HEK293 (cell line): ENCODE data around the gene MYOG.

Experiments
- CTCF ChIA-PET: fragments of 350-600 bp; formaldehyde crosslinking; extraction: SDS; loops from one replicate; lab custom pipeline; 2021; ENCODE audit warnings: antibody characterized with exemption; lab: Yijun Ruan, JAX
- POLR2A ChIA-PET: fragments of 300-600 bp; formaldehyde crosslinking; extraction: SDS; loops from one replicate; lab custom pipeline; 2020; ENCODE audit warnings: antibody characterized with exemption, inconsistent platforms; lab: Yijun Ruan, JAX
- H3K27ac ChIP-seq: fragments of 200-500 bp; sonication (Bioruptor generic); 2 replicates; pipeline ENCODE4 v1.5.1; 2014; ENCODE audit warnings: low read depth, low read length, control low read depth, inconsistent platforms; ENCODE audit errors: extremely low read depth
- H3K36me3 ChIP-seq, 2 experiments: fragments of 200-500 bp in 1 of 2; sonication (Bioruptor generic) in 1 of 2; 1 replicate in 1 of 2; 2 replicates in 1 of 2; pipeline ENCODE4 v1.5.1; 2014 to 2017; ENCODE audit warnings: inconsistent platforms in 2 of 2, low read length in 2 of 2; ENCODE audit not compliant: control insufficient read depth in 2 of 2, insufficient read depth in 1 of 2
- H3K4me1 ChIP-seq: fragments of 200-500 bp; sonication (Bioruptor generic); 2 replicates; pipeline ENCODE4 v1.5.1; 2014; ENCODE audit warnings: mild to moderate bottlenecking, low read length, inconsistent platforms; ENCODE audit not compliant: control insufficient read depth, insufficient read depth
- H3K4me3 ChIP-seq: 2 replicates; pipeline ENCODE4 v1.5.1; 2011; ENCODE audit warnings: low read depth, mild to moderate bottlenecking, control low read depth, low read length, moderate library complexity
- H3K9me3 ChIP-seq: fragments of 200-500 bp; sonication (Bioruptor generic); 2 replicates; pipeline ENCODE4 v1.5.1; 2014; ENCODE audit warnings: low read depth, low read length, inconsistent platforms; ENCODE audit not compliant: control insufficient read depth, insufficient read depth
- EGR2 ChIP-seq: fragments of 450-650 bp; formaldehyde crosslinking; IDR thresholded peaks from 2 replicates; pipeline ENCODE4 v1.5.1; 2016; ENCODE audit warnings: low read depth, missing biosample characterization, missing genetic modification characterization
- GLI4 ChIP-seq: fragments of 450-650 bp; formaldehyde crosslinking; IDR thresholded peaks from 2 replicates; pipeline ENCODE4 v1.5.1; 2016; ENCODE audit warnings: missing biosample characterization, missing genetic modification characterization
- INSM2 ChIP-seq: fragments of 450-650 bp; formaldehyde crosslinking; IDR thresholded peaks from 2 replicates; pipeline ENCODE4 v1.5.1; 2016; ENCODE audit warnings: missing biosample characterization, missing genetic modification characterization
- KLF17 ChIP-seq: fragments of 450-650 bp; formaldehyde crosslinking; IDR thresholded peaks from 2 replicates; pipeline ENCODE4 v1.5.1; 2016; ENCODE audit warnings: missing biosample characterization, missing genetic modification characterization
- KLF9 ChIP-seq: fragments of 450-650 bp; formaldehyde crosslinking; IDR thresholded peaks from 2 replicates; pipeline ENCODE4 v1.5.1; 2016; ENCODE audit warnings: missing biosample characterization, missing genetic modification characterization, low read depth
- SCRT2 ChIP-seq: fragments of 450-650 bp; formaldehyde crosslinking; IDR thresholded peaks from 2 replicates; pipeline ENCODE4 v1.5.1; 2016; ENCODE audit warnings: missing biosample characterization, missing genetic modification characterization
- ZBTB21 ChIP-seq: fragments of 450-650 bp; formaldehyde crosslinking; IDR thresholded peaks from 2 replicates; pipeline ENCODE4 v1.5.1; 2017; ENCODE audit warnings: missing biosample characterization, missing genetic modification characterization
- ZFHX2 ChIP-seq: fragments of 450-650 bp; formaldehyde crosslinking; conservative IDR thresholded peaks from 2 replicates; pipeline ENCODE4 v1.5.1; 2016; ENCODE audit warnings: missing biosample characterization, missing genetic modification characterization
- ZFP37 ChIP-seq: fragments of 450-650 bp; formaldehyde crosslinking; IDR thresholded peaks from 2 replicates; pipeline ENCODE4 v1.5.1; 2016; ENCODE audit warnings: missing biosample characterization, missing genetic modification characterization
- ZNF223 ChIP-seq: fragments of 450-650 bp; formaldehyde crosslinking; IDR thresholded peaks from 2 replicates; pipeline ENCODE4 v1.5.1; 2016; ENCODE audit warnings: missing biosample characterization, missing genetic modification characterization
- ZNF341 ChIP-seq: fragments of 450-650 bp; formaldehyde crosslinking; IDR thresholded peaks from 2 replicates; pipeline ENCODE4; 2016; ENCODE audit warnings: low read depth, missing biosample characterization, missing genetic modification characterization
- ZNF433 ChIP-seq: fragments of 450-650 bp; formaldehyde crosslinking; IDR thresholded peaks from 2 replicates; pipeline ENCODE4 v1.5.1; 2016; ENCODE audit warnings: missing biosample characterization, missing genetic modification characterization, low read depth
- ZNF473 ChIP-seq: fragments of 450-650 bp; formaldehyde crosslinking; IDR thresholded peaks from 2 replicates; pipeline ENCODE4 v1.5.1; 2017; ENCODE audit warnings: missing biosample characterization, missing genetic modification characterization
- ZNF48 ChIP-seq: fragments of 450-650 bp; formaldehyde crosslinking; IDR thresholded peaks from 2 replicates; pipeline ENCODE4 v1.5.1; 2016; ENCODE audit warnings: missing biosample characterization, missing genetic modification characterization
- ZNF548 ChIP-seq: fragments of 450-650 bp; formaldehyde crosslinking; IDR thresholded peaks from 2 replicates; pipeline ENCODE4 v1.5.1; 2016; ENCODE audit warnings: missing biosample characterization, missing genetic modification characterization
- ZNF549 ChIP-seq: fragments of 450-650 bp; IDR thresholded peaks from 2 replicates; pipeline ENCODE4 v1.5.1; 2018; ENCODE audit warnings: missing biosample characterization, missing genetic modification characterization, mild to moderate bottlenecking, inconsistent platforms, moderate library complexity
- ZNF830 ChIP-seq: fragments of 450-650 bp; IDR thresholded peaks from 2 replicates; pipeline ENCODE4 v1.5.0; 2018; ENCODE audit warnings: missing biosample characterization, missing genetic modification characterization, low read depth, mild to moderate bottlenecking, moderate library complexity
- ZSCAN16 ChIP-seq: fragments of 450-650 bp; formaldehyde crosslinking; IDR thresholded peaks from 2 replicates; pipeline ENCODE4 v1.5.1; 2016; ENCODE audit warnings: missing biosample characterization, missing genetic modification characterization
- ZSCAN5A ChIP-seq: fragments of 450-650 bp; formaldehyde crosslinking; IDR thresholded peaks from 2 replicates; pipeline ENCODE4 v1.5.1; 2016; ENCODE audit warnings: missing biosample characterization, missing genetic modification characterization
- TF ChIP-seq, protein P1 (sequence below): fragments of 450-650 bp; formaldehyde crosslinking; IDR thresholded peaks from 2 replicates; pipeline ENCODE4 v1.5.1; 2016; ENCODE audit warnings: missing biosample characterization, missing genetic modification characterization, low read depth

Gene MYOG

GRCh38 chr1:203059485-203059884, 26.3 kb downstream of the MYOG start:
- POLR2A ChIA-PET: no interaction called here
- TF ChIP-seq ZNF341 (no peak), ZFHX2 (tag by site-specific recombination) (no peak), ZNF473 (tag by site-specific recombination) (no peak), ZNF48 (tag by site-specific recombination) (no peak)
- Histone ChIP-seq H3K36me3 (no peaks in the 10 kb centered on the region), H3K27ac (no peak overlapping the region), H3K9me3 (no peaks in the 10 kb centered on the region), H3K4me3 (no peak overlapping the region), H3K4me1 (no peaks in the 10 kb centered on the region)
- CTCF ChIA-PET: interaction anchor here (0.6 to 12.9 kb wide), 5 partner anchors 9 to 162 kb away, joined by 3 to 169 read pairs (median 3); no protein-coding TSS in a partner anchor

DNA sequence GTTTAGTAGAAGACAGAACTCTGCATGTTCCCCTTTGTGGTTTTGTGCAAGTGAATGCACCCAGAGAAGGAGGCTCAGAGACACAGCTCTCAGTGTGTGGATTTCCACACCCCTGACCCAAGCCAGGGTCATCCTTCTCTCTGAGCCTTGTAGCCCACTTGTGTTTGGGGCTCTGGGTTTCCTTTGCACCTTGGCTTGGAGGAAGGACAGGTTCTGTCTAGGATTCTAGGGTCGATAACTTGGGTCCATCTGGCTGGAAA, 27.2 kb downstream of the MYOG start:
- CTCF ChIA-PET: interaction anchor here (0.6 to 12.9 kb wide), 2 partner anchors 17 to 183 kb away, joined by 3 to 169 read pairs; no protein-coding TSS in a partner anchor
- POLR2A ChIA-PET: no interaction called here
- Histone ChIP-seq H3K4me3 (no peak overlapping the region), H3K36me3 (no peaks in the 10 kb centered on the region), H3K9me3 (no peaks in the 10 kb centered on the region), H3K27ac (no peak overlapping the region), H3K4me1 (no peaks in the 10 kb centered on the region)
- no peak for TF ChIP-seq ZBTB21 (tag by site-specific recombination)

DNA sequence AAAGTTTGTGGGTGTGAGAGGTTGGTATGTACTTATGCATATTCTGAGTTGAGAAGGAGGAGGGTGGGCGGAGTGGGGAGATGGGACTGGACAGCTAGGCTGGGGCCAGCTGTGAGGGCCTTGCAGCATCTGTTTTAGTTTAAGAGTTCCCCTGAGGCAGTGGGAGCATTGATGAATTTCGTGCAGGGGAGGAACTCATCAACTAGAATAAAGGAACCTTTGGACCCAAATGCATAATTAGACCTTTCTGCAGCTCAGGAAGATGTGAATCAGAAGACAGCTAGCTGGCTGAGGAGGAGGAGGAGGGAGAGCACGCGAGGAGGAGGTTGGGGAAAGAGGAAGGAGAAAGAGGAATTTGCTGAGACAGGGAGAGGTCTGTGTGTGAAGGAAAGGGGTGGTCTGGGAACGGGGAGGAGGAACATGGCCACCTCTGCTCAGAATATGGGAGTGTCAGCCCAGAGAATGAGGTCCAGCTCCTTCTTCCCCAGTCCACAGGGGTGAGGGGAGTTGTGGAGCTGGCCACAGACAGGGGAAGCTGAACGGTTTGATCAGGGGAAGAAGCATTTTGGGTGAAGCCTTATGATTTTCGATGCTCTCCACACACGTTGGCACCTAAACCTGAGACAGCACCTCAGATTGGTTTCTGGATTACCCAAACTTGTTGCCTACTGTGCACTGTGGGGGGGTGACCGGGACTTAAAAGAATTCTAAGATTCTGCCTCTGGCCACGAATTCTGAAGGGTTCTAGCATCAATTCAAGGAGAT, 27.7 kb downstream of the MYOG start:
- no peak overlapping the region for H3K27ac ChIP-seq
- ChIA-PET CTCF (interaction anchor here (0.6 to 12.9 kb wide), 7 partner anchors 8 to 398 kb away, joined by 3 to 169 read pairs (median 3); no protein-coding TSS in a partner anchor), POLR2A (no interaction called here)
- no peaks in the 10 kb centered on the region for H3K4me1 ChIP-seq
- H3K36me3 ChIP-seq: no peaks in the 10 kb centered on the region
- no peaks in the 10 kb centered on the region for H3K9me3 ChIP-seq
- H3K4me3 ChIP-seq: no peak overlapping the region
- TF ChIP-seq ZNF549 (tag by site-specific recombination): no peak
- 0 out of 2 replicates have a peak, but pooled peaks have one; percentile 24 for TF ChIP-seq SCRT2 (tag by site-specific recombination)
- no peak for TF ChIP-seq ZNF433 (tag by site-specific recombination)
- TF ChIP-seq GLI4: no peak
- peak; percentile 97 for TF ChIP-seq ZFHX2 (tag by site-specific recombination)
- TF ChIP-seq KLF17 (tag by site-specific recombination): no peak
- no peak for TF ChIP-seq ZNF548 (tag by site-specific recombination)
- no peak for TF ChIP-seq ZSCAN5A
- no peak for TF ChIP-seq KLF9
- peak; percentile 98 for TF ChIP-seq EGR2 (tag by site-specific recombination)

- 0 out of 2 replicates have a peak, but pooled peaks cover 3% of the 10 kb centered on the region for H3K4me1 ChIP-seq
- POLR2A ChIA-PET: no interaction called here
These were observed 29.3 kb downstream of the MYOG start for GRCh38 chr1:203056516-203056915.

More at GRCh38 chr1:203056516-203056915, 29.3 kb downstream of the MYOG start:
- no peak overlapping the region for H3K4me3 ChIP-seq
- H3K36me3 ChIP-seq: no peaks in the 10 kb centered on the region
- no peaks in the 10 kb centered on the region for H3K9me3 ChIP-seq
- CTCF ChIA-PET: interaction anchor here (0.5 to 12.9 kb wide), 6 partner anchors 15 to 407 kb away, joined by 3 to 169 read pairs (median 4); no protein-coding TSS in a partner anchor
- TF ChIP-seq ZSCAN16 (tag by site-specific recombination) (no peak), ZFP37 (tag by site-specific recombination) (no peak), ZNF830 (no peak), ZNF223 (tag by site-specific recombination) (no peak), INSM2 (tag by site-specific recombination) (no peak)
- TF ChIP-seq, protein P1, sequence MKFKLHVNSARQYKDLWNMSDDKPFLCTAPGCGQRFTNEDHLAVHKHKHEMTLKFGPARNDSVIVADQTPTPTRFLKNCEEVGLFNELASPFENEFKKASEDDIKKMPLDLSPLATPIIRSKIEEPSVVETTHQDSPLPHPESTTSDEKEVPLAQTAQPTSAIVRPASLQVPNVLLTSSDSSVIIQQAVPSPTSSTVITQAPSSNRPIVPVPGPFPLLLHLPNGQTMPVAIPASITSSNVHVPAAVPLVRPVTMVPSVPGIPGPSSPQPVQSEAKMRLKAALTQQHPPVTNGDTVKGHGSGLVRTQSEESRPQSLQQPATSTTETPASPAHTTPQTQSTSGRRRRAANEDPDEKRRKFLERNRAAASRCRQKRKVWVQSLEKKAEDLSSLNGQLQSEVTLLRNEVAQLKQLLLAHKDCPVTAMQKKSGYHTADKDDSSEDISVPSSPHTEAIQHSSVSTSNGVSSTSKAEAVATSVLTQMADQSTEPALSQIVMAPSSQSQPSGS (tag by site-specific recombination): no peak
- H3K27ac ChIP-seq: no peak overlapping the region
